GM19035 (cell line): ENCODE results near the gene ARL14.

ENCODE experiments used
- ATAC-seq: cut with Tn5 transposase; IDR thresholded peaks from one replicate; pipeline ENCODE4 v1.9.1; 2021; ENCODE audit not compliant: unreplicated experiment

Gene ARL14

GRCh38 chr3:160676547-160677303 lies at the start of gene ARL14:
Gene ARL14 (plus strand): TSS chr3:160677160. CDS start chr3:160677347, 187 bp downstream.
- no peak for ATAC-seq

GRCh38 chr3:160629491-160629890 lies 47.5 kb upstream of the ARL14 start:
- ATAC-seq: no peak

GRCh38 chr3:160633361-160634083 lies 43.4 kb upstream of the ARL14 start:
- ATAC-seq: no peak

GRCh38 chr3:160635213-160635612 lies 41.7 kb upstream of the ARL14 start:
- no peak for ATAC-seq

GRCh38 chr3:160637086-160637485 lies 39.9 kb upstream of the ARL14 start:
- no peak for ATAC-seq

GRCh38 chr3:160638184-160638583 lies 38.8 kb upstream of the ARL14 start:
- ATAC-seq: no peak

- no peak for ATAC-seq
Measured at GRCh38 chr3:160641665-160642309, 35.2 kb upstream of the ARL14 start.

- no peak for ATAC-seq
Measured at GRCh38 chr3:160643994-160644393, 33.0 kb upstream of the ARL14 start.

GRCh38 chr3:160644491-160644890 lies 32.5 kb upstream of the ARL14 start:
- no peak for ATAC-seq

- no peak for ATAC-seq
Measured at GRCh38 chr3:160648701-160649100, 28.3 kb upstream of the ARL14 start.

GRCh38 chr3:160649596-160649995 lies 27.4 kb upstream of the ARL14 start:
- ATAC-seq: no peak

GRCh38 chr3:160653512-160653911 lies 23.4 kb upstream of the ARL14 start:
- no peak for ATAC-seq

- ATAC-seq: no peak
Measured at GRCh38 chr3:160660902-160661301, 16.1 kb upstream of the ARL14 start.

- ATAC-seq: no peak
Measured at GRCh38 chr3:160661660-160662059, 15.3 kb upstream of the ARL14 start.

- no peak for ATAC-seq
Measured at GRCh38 chr3:160665231-160665630, 11.7 kb upstream of the ARL14 start.

- ATAC-seq: peak; percentile 89
Measured at GRCh38 chr3:160665784-160666526, 11.0 kb upstream of the ARL14 start.

- no peak for ATAC-seq
Measured at GRCh38 chr3:160667452-160667851, 9.5 kb upstream of the ARL14 start.

- no peak for ATAC-seq
Measured at GRCh38 chr3:160668454-160668853, 8.5 kb upstream of the ARL14 start.

GRCh38 chr3:160671231-160671630 lies 5.7 kb upstream of the ARL14 start:
- peak; percentile 96 for ATAC-seq

- no peak for ATAC-seq
Measured at GRCh38 chr3:160671995-160672394, 5.0 kb upstream of the ARL14 start.

GRCh38 chr3:160673188-160673587 lies 3.8 kb upstream of the ARL14 start:
- ATAC-seq: no peak
